IMR-90 (cell line): Measurements from ENCODE around the gene DSCAM.

Experiments used
- BHLHE40 ChIP-seq: fragments of 150-350 bp; IDR thresholded peaks from 2 replicates; pipeline ENCODE4 v1.6.1; 2016; ENCODE audit warnings: mild to moderate bottlenecking, low read depth, low read length
- MAFK ChIP-seq: IDR thresholded peaks from 2 replicates; pipeline ENCODE4 v1.6.1; 2012; ENCODE audit warnings: low read depth, low read length, improper control_type of control experiment
- POLR2A ChIP-seq: IDR thresholded peaks from 2 replicates; pipeline ENCODE4 v1.6.1; 2012; ENCODE audit warnings: mild to moderate bottlenecking, low read depth, low read length
- RAD21 ChIP-seq: IDR thresholded peaks from 2 replicates; pipeline ENCODE4 v1.6.1; 2012; ENCODE audit warnings: low read length, improper control_type of control experiment
- RCOR1 ChIP-seq: IDR thresholded peaks from 2 replicates; pipeline ENCODE4 v1.6.1; 2012; ENCODE audit warnings: mild to moderate bottlenecking, low read length, improper control_type of control experiment; ENCODE audit not compliant: insufficient replicate concordance
- RFX5 ChIP-seq: IDR thresholded peaks from 2 replicates; pipeline ENCODE4 v1.8.0; 2012; ENCODE audit warnings: low read depth, mild to moderate bottlenecking, low read length, moderate library complexity
- TF ChIP-seq, protein P1 (sequence below): fragments of 150-350 bp; IDR thresholded peaks from 2 replicates; pipeline ENCODE4 v1.6.1; 2017; ENCODE audit warnings: mild to moderate bottlenecking, antibody characterized with exemption, low read length, low read depth
- TF ChIP-seq, protein P2 (sequence below): conservative IDR thresholded peaks from 2 replicates; pipeline ENCODE4 v1.5.1; 2012; ENCODE audit warnings: mild to moderate bottlenecking, low read depth, low read length, improper control_type of control experiment

DNA sequence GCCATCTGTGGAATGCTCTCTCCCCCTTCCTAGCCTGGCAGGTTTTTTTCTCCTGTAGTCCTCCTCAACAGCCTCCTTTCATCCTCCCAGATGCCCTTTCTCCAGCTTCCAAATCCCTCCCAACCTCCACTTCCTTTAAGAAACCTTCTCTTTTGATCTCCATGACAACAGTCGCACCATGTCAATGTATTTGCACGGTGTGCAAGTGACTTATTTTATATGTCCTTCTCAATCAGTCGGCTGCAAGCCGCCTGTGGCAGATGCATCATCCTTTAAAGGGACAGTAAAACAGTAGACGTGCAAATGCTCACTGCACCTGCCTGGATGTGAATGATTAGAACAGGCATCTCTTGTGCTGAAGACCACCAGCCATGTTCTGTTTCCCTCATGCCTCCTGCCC is 694.5 kb downstream of the DSCAM start:
- TF ChIP-seq POLR2A (no peak), BHLHE40 (no peak), RCOR1 (no peak), RFX5 (no peak), MAFK (no peak), RAD21 (no peak)
- TF ChIP-seq, protein P1, sequence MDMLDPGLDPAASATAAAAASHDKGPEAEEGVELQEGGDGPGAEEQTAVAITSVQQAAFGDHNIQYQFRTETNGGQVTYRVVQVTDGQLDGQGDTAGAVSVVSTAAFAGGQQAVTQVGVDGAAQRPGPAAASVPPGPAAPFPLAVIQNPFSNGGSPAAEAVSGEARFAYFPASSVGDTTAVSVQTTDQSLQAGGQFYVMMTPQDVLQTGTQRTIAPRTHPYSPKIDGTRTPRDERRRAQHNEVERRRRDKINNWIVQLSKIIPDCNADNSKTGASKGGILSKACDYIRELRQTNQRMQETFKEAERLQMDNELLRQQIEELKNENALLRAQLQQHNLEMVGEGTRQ: no peak
- TF ChIP-seq, protein P2, sequence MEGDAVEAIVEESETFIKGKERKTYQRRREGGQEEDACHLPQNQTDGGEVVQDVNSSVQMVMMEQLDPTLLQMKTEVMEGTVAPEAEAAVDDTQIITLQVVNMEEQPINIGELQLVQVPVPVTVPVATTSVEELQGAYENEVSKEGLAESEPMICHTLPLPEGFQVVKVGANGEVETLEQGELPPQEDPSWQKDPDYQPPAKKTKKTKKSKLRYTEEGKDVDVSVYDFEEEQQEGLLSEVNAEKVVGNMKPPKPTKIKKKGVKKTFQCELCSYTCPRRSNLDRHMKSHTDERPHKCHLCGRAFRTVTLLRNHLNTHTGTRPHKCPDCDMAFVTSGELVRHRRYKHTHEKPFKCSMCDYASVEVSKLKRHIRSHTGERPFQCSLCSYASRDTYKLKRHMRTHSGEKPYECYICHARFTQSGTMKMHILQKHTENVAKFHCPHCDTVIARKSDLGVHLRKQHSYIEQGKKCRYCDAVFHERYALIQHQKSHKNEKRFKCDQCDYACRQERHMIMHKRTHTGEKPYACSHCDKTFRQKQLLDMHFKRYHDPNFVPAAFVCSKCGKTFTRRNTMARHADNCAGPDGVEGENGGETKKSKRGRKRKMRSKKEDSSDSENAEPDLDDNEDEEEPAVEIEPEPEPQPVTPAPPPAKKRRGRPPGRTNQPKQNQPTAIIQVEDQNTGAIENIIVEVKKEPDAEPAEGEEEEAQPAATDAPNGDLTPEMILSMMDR: no peak
